HG02938 (cell line): ENCODE results near the gene C1QTNF8.

Experiments used
- ATAC-seq: cut with Tn5 transposase; IDR thresholded peaks from one replicate; pipeline ENCODE4 v1.9.1; 2021; ENCODE audit warnings: mild to moderate bottlenecking, moderate library complexity; ENCODE audit not compliant: unreplicated experiment

C1QTNF8 gene

DNA sequence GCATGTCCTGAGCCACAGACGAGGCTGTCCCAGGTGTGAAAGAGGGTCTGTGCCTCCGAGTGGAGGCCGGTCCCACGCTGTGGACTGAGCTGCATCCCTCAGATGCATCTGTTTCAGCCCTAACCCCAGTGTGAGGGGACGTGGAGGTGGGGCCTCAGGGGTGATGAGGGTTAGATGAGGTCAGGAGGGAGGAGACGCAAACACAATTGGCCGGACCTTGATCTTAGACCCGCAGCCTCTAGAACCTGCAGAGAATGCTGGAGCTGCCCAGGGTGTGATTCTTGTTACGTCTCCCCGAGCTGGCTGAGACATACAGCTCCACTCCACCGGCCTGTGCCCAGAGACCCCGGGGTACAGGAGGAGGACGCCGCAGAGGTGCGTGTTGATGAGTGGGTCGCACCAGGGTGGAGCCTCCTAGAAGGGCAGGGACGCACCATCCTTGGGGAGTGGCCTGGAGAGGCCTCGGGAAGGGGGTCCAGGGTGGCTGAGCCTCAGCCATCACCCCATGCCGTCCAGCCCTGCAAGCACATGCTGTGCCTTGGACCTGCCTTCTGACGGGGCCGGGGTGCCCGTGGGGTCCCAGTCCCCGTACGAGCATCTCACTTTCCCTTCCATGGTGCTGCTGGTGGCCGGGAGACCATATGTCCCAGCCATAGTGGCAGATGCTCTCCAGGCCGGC is 16.6 kb upstream of the C1QTNF8 start:
- no peak for ATAC-seq

DNA sequence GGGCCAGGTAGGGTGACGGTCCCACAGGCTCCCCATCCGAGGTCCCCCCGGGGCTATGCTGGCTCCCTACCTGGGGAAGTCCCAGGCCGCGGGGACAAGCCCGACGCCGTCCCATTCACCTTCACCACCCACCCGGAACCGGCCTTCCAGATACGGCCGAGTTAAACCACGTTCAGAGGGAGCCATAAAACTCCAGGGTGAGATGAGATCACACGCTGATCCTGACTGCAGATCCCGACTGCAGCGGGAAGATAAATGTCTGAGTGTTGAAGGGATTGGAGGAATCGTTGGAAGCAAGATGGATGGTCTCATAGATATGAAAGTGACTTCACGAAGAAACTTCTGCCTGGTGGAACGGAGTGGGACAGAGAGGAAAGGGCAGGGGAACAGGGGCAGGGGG is 13.6 kb upstream of the C1QTNF8 start:
- no peak for ATAC-seq

- no peak for ATAC-seq
Measured at GRCh38 chr16:1108299-1109252, 12.5 kb upstream of the C1QTNF8 start.

GRCh38 chr16:1107731-1108130 is 11.7 kb upstream of the C1QTNF8 start:
- ATAC-seq = no peak

- ATAC-seq = no peak
Measured at GRCh38 chr16:1107141-1107540, 11.1 kb upstream of the C1QTNF8 start.

- ATAC-seq = no peak
Measured at GRCh38 chr16:1106659-1107058, 10.6 kb upstream of the C1QTNF8 start.

GRCh38 chr16:1105888-1106620 is 10.0 kb upstream of the C1QTNF8 start:
- no peak for ATAC-seq

GRCh38 chr16:1103636-1103980 is 7.6 kb upstream of the C1QTNF8 start:
- no peak for ATAC-seq

DNA sequence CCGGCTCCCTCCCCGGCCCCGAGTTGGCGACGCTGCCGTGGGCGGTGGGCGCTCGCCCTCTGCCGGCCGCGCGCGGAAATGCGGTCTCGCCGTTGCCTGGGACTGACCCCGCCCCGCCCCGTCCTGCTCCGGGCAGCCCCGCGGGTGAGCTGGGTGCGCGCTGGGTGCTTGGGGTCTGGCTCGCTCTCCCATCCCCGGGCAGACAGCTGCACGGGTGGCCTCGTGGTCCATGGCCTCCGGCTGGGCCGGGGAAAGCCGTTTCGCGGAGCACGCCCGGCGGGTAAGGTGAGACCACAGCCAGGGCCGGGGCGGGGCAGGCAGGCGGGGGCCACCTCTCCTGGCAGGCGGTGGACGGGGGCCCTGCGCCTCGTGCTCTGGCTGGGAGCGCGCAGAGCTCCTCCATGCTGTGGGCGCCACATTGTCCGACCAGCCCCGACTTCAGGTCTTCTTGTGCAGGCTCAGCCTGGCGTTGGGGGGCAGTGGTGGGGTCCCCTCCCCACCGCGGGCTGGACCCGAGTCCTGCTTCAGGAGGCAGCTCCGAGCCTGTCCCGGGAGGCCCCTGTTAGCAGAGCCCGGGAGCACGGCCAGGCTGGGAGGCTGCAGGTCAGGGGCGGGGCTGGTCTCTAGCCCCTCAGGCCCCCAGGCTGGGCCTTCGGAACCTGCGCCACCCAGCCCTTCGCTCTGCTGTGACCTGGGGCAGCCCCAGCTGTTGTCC is 7.0 kb upstream of the C1QTNF8 start:
- ATAC-seq = no peak

DNA sequence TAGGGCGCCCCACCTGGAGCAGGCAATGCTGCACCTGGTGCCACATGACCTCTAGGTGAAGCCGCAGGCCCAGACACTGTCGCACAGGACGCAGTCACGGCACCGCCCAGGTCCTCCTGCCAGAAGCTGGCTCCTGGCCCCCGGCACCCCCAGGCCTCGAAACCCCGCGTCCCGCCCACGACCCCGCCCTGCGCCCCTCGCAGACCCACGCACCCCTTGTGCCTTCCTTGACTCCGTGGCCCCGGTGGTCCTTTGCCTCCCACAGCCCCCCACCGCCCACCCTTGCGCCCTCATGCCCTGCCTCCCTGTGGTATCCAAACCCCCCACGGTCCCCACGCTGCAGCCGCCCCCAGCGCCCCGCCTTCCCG is 6.3 kb upstream of the C1QTNF8 start:
- ATAC-seq = no peak

GRCh38 chr16:1101573-1102332 is 5.7 kb upstream of the C1QTNF8 start:
- ATAC-seq = no peak

DNA sequence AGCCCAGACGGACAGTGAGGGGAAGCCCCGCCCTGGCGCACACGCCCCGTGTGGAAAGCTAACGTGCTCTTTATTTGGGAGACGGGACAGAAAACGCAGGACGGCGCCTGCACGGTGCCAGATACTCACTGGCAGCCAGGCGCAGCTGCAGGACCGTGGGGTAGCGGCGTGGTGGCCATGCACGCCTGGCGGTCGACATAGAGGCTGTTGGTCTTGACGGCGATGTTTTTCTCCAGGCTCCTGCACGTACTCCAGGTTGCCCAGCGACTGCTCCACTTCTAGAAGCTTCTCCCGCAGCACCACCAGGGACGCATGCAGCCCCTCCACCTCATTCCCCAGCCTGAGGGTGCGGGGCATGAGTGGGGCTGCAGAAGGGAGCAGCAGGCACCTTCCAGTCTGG is 5.1 kb upstream of the C1QTNF8 start:
- ATAC-seq = no peak

DNA sequence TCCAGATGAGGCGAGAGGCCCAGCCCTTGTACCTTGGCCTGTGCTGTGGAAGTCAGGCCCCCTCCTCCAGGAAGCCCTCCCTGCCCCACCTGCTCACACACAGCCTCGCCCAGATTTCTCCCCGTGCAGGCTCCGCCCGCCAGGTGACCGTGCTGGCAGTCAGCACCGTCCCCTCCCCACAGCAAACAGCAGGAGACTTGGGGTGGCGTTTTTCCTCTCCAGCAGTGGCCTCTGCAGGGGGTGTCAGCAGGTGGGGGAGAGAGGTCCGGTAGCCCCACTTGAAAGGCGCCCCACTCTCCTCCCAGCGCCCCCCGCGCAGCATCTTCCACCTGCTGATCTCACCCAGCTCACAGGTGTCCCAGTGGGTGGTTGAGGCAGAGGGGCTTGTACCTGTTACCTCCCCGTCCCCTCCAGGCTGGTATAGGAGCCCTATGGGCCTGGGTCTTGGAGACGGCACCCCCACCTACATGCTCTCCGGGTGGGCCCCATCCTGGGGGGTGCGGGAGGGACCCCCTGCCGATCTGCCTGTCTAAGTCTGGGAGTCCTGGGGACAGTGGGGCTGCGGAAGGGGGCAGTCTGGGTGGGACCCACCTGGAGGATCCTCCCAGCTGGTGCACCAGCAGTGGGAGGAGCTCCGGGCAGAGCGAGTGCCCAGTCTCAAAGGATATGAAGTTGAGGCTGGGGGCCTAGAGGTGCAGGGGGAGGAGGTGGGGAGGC is 4.2 kb upstream of the C1QTNF8 start:
- no peak for ATAC-seq

DNA sequence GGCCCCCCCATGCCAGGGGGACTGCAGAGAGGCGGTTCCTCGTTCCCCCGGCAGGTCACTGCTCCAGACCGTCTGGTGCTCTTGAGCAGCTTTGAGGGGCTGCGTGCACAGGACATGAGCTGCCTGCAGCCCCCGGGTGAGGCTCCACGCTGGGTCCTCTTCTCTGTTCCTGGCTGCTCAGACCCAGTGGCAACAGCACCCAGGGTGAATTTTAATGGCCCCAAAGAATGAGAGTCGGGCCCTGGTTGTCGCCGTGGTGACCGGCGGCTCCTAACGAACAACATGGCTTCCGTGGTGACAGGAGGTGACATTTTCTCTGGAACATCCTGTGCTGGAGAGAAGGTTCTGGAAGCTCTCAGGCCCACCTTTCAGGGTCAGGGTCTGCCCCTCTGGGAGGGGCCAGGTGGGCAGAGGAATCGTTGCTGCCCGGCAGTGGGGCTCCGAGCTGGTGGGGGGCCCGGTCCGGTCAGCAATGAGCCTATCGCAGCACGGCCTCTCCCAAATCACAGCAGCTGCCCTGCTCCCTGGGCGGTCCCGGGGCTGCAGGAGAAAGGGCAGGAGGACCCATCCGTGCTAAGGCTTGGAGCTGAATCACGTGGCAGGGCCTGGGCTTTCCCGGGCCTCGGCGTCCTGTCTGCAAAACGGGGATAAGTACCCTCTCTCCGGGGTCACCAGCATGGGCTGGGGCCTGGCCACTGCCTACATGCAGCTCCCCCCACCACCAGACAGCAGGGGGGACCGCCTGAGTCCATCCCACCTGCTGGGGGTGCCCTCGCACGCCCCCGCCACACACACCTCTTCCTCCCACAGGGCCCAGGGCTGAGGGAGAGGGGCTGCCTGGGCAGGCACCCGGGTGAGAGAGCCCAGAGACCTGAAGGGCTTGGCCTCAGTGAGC is 3.4 kb upstream of the C1QTNF8 start:
- ATAC-seq = no peak

DNA sequence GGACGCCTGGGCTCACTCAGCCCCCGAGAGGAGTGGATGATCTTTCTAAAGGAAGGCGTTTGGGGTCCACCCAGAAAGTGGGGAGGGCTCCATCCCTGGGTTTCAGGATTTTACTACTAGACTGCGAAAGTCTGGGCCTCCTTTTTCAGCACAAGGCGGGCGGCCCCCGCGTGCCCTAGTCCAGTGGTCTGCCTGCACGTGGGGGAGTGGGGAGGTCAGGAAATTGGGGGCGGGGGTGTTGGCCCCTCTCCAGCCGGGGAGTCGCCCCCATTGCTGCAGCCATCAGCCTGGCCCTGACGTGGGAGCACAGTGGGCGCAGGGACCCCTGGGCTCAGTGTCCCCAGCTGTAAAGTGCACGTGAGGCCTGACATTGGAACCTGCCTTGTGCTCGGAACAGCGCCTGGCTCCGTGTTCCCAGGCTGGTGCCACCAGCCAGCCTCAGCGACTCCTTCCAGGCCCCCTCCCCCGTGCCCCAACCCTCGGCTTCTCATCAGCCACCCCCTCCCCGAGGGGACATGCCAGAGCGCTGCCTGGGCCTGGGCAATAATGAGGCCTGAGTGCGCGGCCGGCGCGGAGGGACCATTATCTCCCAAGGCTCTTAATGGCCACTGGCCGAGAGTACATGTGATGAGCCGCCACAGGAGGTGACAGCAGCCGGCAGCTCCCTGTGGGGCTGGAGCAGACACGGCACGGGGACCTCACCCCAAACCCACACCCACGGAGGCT is 2.4 kb upstream of the C1QTNF8 start:
- no peak for ATAC-seq

DNA sequence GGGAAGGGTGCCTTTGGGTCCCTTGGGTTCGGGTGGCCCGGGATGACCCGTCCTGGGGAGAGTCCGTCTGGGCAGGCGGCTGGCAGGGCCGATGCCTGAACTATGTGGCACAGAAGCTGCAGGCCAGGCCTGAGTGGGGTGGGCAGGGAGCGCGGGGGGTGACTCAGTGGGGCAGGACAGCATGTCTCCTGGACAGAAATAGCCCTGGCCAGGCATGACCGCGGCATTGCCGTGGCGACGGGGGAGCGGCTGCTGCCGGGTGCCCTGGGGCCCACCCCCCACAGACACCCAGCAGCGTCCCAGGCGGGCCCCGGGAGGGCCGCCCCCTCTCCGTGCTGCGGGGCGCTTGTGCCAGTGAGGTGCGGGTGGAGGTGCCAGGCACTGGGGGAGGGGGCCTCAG is 1.8 kb upstream of the C1QTNF8 start:
- ATAC-seq = no peak

DNA sequence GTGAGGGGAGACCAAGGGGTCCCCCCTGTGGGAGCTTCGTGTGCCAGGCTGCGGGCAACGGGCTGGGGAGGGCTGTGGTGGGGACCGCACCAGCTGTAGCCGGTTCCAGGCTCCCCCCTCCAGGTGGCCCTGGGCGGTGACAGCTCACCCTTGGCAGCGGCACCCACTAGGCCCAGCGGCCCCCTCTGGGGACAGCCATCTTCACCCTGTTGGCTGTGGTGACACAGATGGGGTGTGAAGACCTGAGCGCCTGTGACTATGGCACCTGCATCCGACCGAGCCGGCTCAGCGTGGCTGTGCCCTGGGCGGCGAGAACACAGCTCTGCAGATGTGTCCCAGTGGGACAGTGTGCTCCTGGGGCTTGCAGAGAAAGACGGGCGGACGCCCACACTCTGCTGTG is 1.1 kb upstream of the C1QTNF8 start:
- no peak for ATAC-seq
